ENCODE measurements around the gene S100B. TPM values are rescaled to one million over a fixed set of nuclear protein-coding genes. Genes with fewer than 3 reads are reported as not detected.

Gene S100B
- total and polyA plus RNA-seq, 2 of the 8 experiments (the other 6 are each of a cell fraction or from before 2014, with no cell fraction given), result 0.36 to 0.69 TPM

GRCh38 chr21:46635324-46636180, 30.7 kb upstream of the S100B start, which contains the start of gene PRMT2 (continued):
- TF ChIP-seq ATF2 (IDR thresholded peaks at IDR 0.05; ENCODE audit: low read length), result no peak
- TF ChIP-seq GABPA (IDR thresholded peaks at IDR 0.05; ENCODE audit: borderline replicate concordance, insufficient read depth, low read length), result no peak
- TF ChIP-seq SUZ12 (IDR thresholded peaks at IDR 0.05; ENCODE audit: low read length), result no peak
- TF ChIP-seq CHD1 (IDR thresholded peaks at IDR 0.05; ENCODE audit: low read depth, low read length), result no peak
- no peak for TF ChIP-seq RBBP5 (IDR thresholded peaks at IDR 0.05; ENCODE audit: borderline replicate concordance, low read depth, low read length)
- peak; percentile 53; the same call in 1 of the 2 replicates for TF ChIP-seq E2F6 (IDR thresholded peaks at IDR 0.05)
- TF ChIP-seq BACH1 (IDR thresholded peaks at IDR 0.05; ENCODE audit: low read length), result peak; percentile 64
- TF ChIP-seq SIRT6 (IDR thresholded peaks at IDR 0.05; ENCODE audit: low read length), result no peak
- peak; percentile 17 for TF ChIP-seq ASH2L (IDR thresholded peaks at IDR 0.05; ENCODE audit: low read length)
- TF ChIP-seq CHD2 (IDR thresholded peaks at IDR 0.05; ENCODE audit: low read length), result no peak
- TF ChIP-seq ZNF274 (IDR thresholded peaks at IDR 0.05; ENCODE audit: borderline replicate concordance, extremely low read depth, low read length), result no peak
- TF ChIP-seq USF2 (IDR thresholded peaks at IDR 0.05; ENCODE audit: low read length), result no peak
- TF ChIP-seq CTBP2 (IDR thresholded peaks at IDR 0.05; ENCODE audit: borderline replicate concordance, insufficient read depth, insufficient read length, low read length), result no peak
- no peak for TF ChIP-seq SIX5 (IDR thresholded peaks at IDR 0.05; ENCODE audit: low read depth, low read length)
- TF ChIP-seq EP300 (IDR thresholded peaks at IDR 0.05; ENCODE audit: borderline replicate concordance in 1 of 2, low read depth in 2 of 2, low read length in 2 of 2), result no peak
- no peak; the same call in 1 of the 2 replicates for TF ChIP-seq MAX (IDR thresholded peaks at IDR 0.05)
- peak; percentile 95 for TF ChIP-seq TAF1 (IDR thresholded peaks at IDR 0.05; ENCODE audit: low read depth, low read length)

All from H1 (cell line).